AG20443 (cell line): Measurements from ENCODE around the gene DNTT.
A peak's percentile ranks its signal among the peaks of the same experiment; 100 is the strongest.
"Not testable (repeated sequence)": the region's sequence is repeated elsewhere in the genome, so short reads cannot be mapped to it uniquely, and the experiment has no call there.

Experiments
- DNase-seq: peaks from one replicate; pipeline ENCODE4 v3.0.0; 2012; ENCODE audit warnings: low spot score, mixed read lengths

Gene DNTT

GRCh38 chr10:96276426-96276825, 27.8 kb upstream of the DNTT start:
- no peak for DNase-seq

- DNase-seq, result no peak
Observed at GRCh38 chr10:96276831-96277230, 27.4 kb upstream of the DNTT start.

GRCh38 chr10:96279191-96279641, 25.0 kb upstream of the DNTT start:
- DNase-seq, result no peak

GRCh38 chr10:96280859-96281258, 23.4 kb upstream of the DNTT start:
- no peak for DNase-seq

- no peak for DNase-seq
Observed at GRCh38 chr10:96281444-96282029, 22.7 kb upstream of the DNTT start.

- DNase-seq, result no peak
Observed at GRCh38 chr10:96283351-96283750, 20.9 kb upstream of the DNTT start.

GRCh38 chr10:96283756-96284155, 20.5 kb upstream of the DNTT start:
- DNase-seq, result no peak

GRCh38 chr10:96285331-96285752, 18.9 kb upstream of the DNTT start:
- no peak for DNase-seq

- no peak for DNase-seq
Observed at GRCh38 chr10:96287392-96288105, 16.7 kb upstream of the DNTT start.

GRCh38 chr10:96288151-96288621, 16.0 kb upstream of the DNTT start:
- no peak for DNase-seq

- no peak for DNase-seq
Observed at GRCh38 chr10:96289218-96289910, 14.9 kb upstream of the DNTT start.

GRCh38 chr10:96290368-96291133, 13.7 kb upstream of the DNTT start:
- no peak for DNase-seq

GRCh38 chr10:96292971-96293920, 11.0 kb upstream of the DNTT start:
- DNase-seq, result peak; percentile 62

- no peak for DNase-seq
Observed at GRCh38 chr10:96295475-96295874, 8.8 kb upstream of the DNTT start.

GRCh38 chr10:96297486-96297885, 6.7 kb upstream of the DNTT start:
- no peak for DNase-seq

- no peak for DNase-seq
Observed at GRCh38 chr10:96298362-96298761, 5.9 kb upstream of the DNTT start.

- no peak for DNase-seq
Observed at GRCh38 chr10:96299383-96299782, 4.9 kb upstream of the DNTT start.

GRCh38 chr10:96301616-96302015, 2.6 kb upstream of the DNTT start:
- no peak for DNase-seq

GRCh38 chr10:96305019-96305418, 785 bp downstream of the DNTT start:
- DNase-seq, result no peak

GRCh38 chr10:96306516-96306915, 2.3 kb downstream of the DNTT start:
- DNase-seq, result peak; percentile 22

GRCh38 chr10:96308854-96309253, 4.6 kb downstream of the DNTT start:
- not testable (repeated sequence) for DNase-seq
